Progenitor cell of endocrine pancreas (in vitro differentiated cells): Measurements from ENCODE around the gene AKT2. TPM values are rescaled to one million over a fixed set of nuclear protein-coding genes. Genes with fewer than 3 reads are reported as not detected.

Experiments used
- DNase-seq: peaks from one replicate; pipeline ENCODE4 v3.0.0; 2021; ENCODE audit warnings: low spot score; ENCODE audit not compliant: unreplicated experiment
- H3K27ac Mint-ChIP-seq: 2 replicates; pipeline ENCODE4 v1.8.0; 2021; ENCODE audit warnings: mild to moderate bottlenecking, moderate library complexity, mixed read lengths
- H3K27me3 Mint-ChIP-seq: 2 replicates; pipeline ENCODE4 v1.8.0; 2021; ENCODE audit warnings: mixed read lengths
- H3K36me3 Mint-ChIP-seq: 2 replicates; pipeline ENCODE4 v1.8.0; 2022; ENCODE audit warnings: mixed read lengths; ENCODE audit not compliant: insufficient read depth
- H3K4me1 Mint-ChIP-seq: 2 replicates; pipeline ENCODE4 v1.8.0; 2021; ENCODE audit warnings: low read depth, mixed read lengths
- H3K4me3 Mint-ChIP-seq: 2 replicates; pipeline ENCODE4 v1.8.0; 2021; ENCODE audit warnings: low read depth, mild to moderate bottlenecking, moderate library complexity, mixed read lengths
- H3K9me3 Mint-ChIP-seq: 2 replicates; pipeline ENCODE4 v1.8.0; 2021; ENCODE audit warnings: low read depth, mixed read lengths
- CTCF ChIP-seq: fragments of 200-600 bp; sonication (generic); IDR thresholded peaks from one replicate; pipeline ENCODE4 v1.5.0; 2021; ENCODE audit warnings: antibody characterized with exemption, mild to moderate bottlenecking; ENCODE audit not compliant: unreplicated experiment
- microRNA-seq: library from miRNA; unstranded; fragments of <30 nt; microRNA quantifications from one replicate; pipeline ENCODE4 v1.1.0, GENCODE V29; 2020; ENCODE audit warnings: borderline number of aligned reads; ENCODE audit not compliant: unreplicated experiment
- total RNA-seq: library from RNA; stranded (reverse); gene quantifications from 2 replicates; pipeline ENCODE4 v1.2.1, GENCODE V29; 2021

AKT2 gene
- total RNA-seq, 1 donor from 2014 or later, result 200 TPM

DNA sequence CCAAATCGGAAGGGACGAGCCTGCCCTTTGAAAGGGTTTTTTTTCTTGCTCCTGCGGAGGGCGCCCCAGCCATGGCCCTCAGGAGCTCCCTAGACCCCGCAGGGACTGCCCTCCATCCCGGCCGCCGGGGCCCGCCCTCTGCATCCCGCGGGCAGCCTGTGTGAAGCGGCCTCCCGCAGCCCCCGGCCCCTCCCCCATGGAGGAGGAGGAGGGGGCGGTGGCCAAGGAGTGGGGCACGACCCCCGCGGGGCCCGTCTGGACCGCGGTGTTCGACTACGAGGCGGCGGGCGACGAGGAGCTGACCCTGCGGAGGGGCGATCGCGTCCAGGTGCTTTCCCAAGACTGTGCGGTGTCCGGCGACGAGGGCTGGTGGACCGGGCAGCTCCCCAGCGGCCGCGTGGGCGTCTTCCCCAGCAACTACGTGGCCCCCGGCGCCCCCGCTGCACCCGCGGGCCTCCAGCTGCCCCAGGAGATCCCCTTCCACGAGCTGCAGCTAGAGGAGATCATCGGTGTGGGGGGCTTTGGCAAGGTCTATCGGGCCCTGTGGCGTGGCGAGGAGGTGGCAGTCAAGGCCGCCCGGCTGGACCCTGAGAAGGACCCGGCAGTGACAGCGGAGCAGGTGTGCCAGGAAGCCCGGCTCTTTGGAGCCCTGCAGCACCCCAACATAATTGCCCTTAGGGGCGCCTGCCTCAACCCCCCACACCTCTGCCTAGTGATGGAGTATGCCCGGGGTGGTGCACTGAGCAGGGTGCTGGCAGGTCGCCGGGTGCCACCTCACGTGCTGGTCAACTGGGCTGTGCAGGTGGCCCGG lies 93.1 kb downstream of the AKT2 start:
- no peaks in the 10 kb centered on the region for H3K4me1 Mint-ChIP-seq
- H3K9me3 Mint-ChIP-seq, result no peaks in the 10 kb centered on the region
- DNase-seq, result peak; percentile 48
- no peak overlapping the region for H3K27ac Mint-ChIP-seq
- H3K27me3 Mint-ChIP-seq, result peaks cover 11% of the 10 kb centered on the region
- TF ChIP-seq CTCF, result peak; percentile 32
- H3K36me3 Mint-ChIP-seq, result peaks cover 2% of the 10 kb centered on the region
- H3K4me3 Mint-ChIP-seq, result peak overlapping the region; percentile 63

- Mint-ChIP-seq H3K27me3 (peaks cover 11% of the 10 kb centered on the region), H3K27ac (peak within 1 kb of the TSS; percentile 86), H3K9me3 (no peaks in the 10 kb centered on the region), H3K4me3 (peak within 1 kb of the TSS; percentile 83), H3K36me3 (peaks cover 2% of the 10 kb centered on the region), H3K4me1 (no peaks in the 10 kb centered on the region)
- TF ChIP-seq CTCF, result no peak
- peak; percentile 56 for DNase-seq
These were observed 94.0 kb downstream of the AKT2 start, which contains the start of gene MAP3K10 for GRCh38 chr19:40190891-40191835. Gene MAP3K10, plus strand, starts transcription at chr19:40191426. Its CDS starts 606 bp downstream, at chr19:40192032.

GRCh38 chr19:40184273-40184672 lies 100.9 kb downstream of the AKT2 start:
- Mint-ChIP-seq H3K9me3 (no peaks in the 10 kb centered on the region), H3K36me3 (no peaks in the 10 kb centered on the region), H3K4me1 (no peaks in the 10 kb centered on the region), H3K27ac (no peak overlapping the region), H3K4me3 (no peak overlapping the region), H3K27me3 (peaks cover 17% of the 10 kb centered on the region)
- no peak for DNase-seq
- no peak for TF ChIP-seq CTCF

Small RNA genes within 50 kb of the gene (microRNA-seq; reads per million reads assigned to microRNA genes)
- gene MIR641, result 51.9 reads per million, percentile 47 among the genes with 10 or more reads in this experiment

Other genes starting within 250 kb of the AKT2 start
- gene ZNF780B, start 229.1 kb downstream of the AKT2 start, total RNA-seq, result 40.6 and 45.9 TPM in 2 replicates
- 25.5 and 27.4 TPM in 2 replicates for gene ZNF780A, start 194.4 kb downstream of the AKT2 start, total RNA-seq
- 35.3 and 37.2 TPM in 2 replicates for gene MAP3K10, start 93.9 kb downstream of the AKT2 start, total RNA-seq
- not detected in 2 replicates for gene TTC9B, start 67.0 kb downstream of the AKT2 start, total RNA-seq
- 0.50 and 0.78 TPM in 2 replicates for gene CCNP, start 58.7 kb downstream of the AKT2 start, total RNA-seq
- 19.0 and 19.1 TPM in 2 replicates for gene C19orf47, start 63.1 kb upstream of the AKT2 start, total RNA-seq
- gene PLD3, start 63.4 kb upstream of the AKT2 start, total RNA-seq, result 349 and 353 TPM in 2 replicates
- 0.11 TPM in 1 of 2 replicates, not detected in the other for gene HIPK4, start 104.8 kb upstream of the AKT2 start, total RNA-seq
- gene PRX, start 128.0 kb upstream of the AKT2 start, total RNA-seq, result 0.96 and 1.2 TPM in 2 replicates
- gene SERTAD1, start 140.6 kb upstream of the AKT2 start, total RNA-seq, result 4.1 and 4.4 TPM in 2 replicates
- gene SERTAD3, start 159.0 kb upstream of the AKT2 start, total RNA-seq, result 26.5 and 27.5 TPM in 2 replicates
- gene BLVRB, start 180.4 kb upstream of the AKT2 start, total RNA-seq, result 14.0 and 16.4 TPM in 2 replicates
- gene SPTBN4, start 181.7 kb upstream of the AKT2 start, total RNA-seq, result 2.8 and 3.1 TPM in 2 replicates